ENCODE measurements around the gene NDUFC2.

Gene NDUFC2

DNA sequence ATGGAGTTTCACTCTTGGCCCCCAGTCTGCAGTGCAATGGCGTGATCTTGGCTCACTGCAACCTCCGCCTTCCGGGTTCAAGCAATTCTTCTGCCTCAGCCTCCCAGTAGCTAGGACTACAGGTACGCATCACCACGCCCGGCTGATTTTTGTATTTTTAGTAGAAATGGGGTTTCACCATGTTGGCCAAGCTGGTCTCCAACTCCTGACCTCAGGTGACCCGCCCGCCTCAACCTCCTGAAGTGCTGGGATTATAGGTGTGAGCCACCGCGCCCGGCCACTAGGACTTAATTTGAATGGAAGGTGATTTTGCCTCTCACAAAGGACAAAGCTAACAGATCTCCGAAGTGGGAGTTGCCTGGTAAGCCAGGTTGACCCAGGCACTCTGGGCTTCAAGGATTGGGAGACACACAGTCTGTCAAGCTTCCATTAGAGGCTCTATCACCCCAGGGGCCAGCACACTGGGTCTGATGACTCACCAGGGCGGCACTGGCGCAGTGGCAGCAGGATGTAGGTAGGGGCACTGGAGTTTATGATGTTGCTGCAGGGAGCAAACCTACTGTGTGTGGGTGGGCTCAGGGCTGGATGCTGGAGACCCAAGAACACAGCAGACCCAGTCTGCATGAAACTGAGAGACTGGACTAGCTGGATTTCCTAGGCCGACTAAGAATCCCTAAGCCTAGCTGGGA is 38.8 kb downstream of the NDUFC2 start:
- TF ChIP-seq, protein P1, sequence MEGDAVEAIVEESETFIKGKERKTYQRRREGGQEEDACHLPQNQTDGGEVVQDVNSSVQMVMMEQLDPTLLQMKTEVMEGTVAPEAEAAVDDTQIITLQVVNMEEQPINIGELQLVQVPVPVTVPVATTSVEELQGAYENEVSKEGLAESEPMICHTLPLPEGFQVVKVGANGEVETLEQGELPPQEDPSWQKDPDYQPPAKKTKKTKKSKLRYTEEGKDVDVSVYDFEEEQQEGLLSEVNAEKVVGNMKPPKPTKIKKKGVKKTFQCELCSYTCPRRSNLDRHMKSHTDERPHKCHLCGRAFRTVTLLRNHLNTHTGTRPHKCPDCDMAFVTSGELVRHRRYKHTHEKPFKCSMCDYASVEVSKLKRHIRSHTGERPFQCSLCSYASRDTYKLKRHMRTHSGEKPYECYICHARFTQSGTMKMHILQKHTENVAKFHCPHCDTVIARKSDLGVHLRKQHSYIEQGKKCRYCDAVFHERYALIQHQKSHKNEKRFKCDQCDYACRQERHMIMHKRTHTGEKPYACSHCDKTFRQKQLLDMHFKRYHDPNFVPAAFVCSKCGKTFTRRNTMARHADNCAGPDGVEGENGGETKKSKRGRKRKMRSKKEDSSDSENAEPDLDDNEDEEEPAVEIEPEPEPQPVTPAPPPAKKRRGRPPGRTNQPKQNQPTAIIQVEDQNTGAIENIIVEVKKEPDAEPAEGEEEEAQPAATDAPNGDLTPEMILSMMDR (IDR thresholded peaks at IDR 0.05; ENCODE audit: control extremely low read depth, extremely low read depth, low read depth, missing control alignments): no peak
- no peak for DNase-seq (ENCODE audit: extremely low spot score)
- ChIA-PET POLR2A (no interaction called here), CTCF (interaction anchor here (1.2 to 1.8 kb wide), 3 partner anchors 14 to 38 kb away, joined by 3 to 5 read pairs (median 3); partner anchors contain the start of gene NDUFC2)

DNA sequence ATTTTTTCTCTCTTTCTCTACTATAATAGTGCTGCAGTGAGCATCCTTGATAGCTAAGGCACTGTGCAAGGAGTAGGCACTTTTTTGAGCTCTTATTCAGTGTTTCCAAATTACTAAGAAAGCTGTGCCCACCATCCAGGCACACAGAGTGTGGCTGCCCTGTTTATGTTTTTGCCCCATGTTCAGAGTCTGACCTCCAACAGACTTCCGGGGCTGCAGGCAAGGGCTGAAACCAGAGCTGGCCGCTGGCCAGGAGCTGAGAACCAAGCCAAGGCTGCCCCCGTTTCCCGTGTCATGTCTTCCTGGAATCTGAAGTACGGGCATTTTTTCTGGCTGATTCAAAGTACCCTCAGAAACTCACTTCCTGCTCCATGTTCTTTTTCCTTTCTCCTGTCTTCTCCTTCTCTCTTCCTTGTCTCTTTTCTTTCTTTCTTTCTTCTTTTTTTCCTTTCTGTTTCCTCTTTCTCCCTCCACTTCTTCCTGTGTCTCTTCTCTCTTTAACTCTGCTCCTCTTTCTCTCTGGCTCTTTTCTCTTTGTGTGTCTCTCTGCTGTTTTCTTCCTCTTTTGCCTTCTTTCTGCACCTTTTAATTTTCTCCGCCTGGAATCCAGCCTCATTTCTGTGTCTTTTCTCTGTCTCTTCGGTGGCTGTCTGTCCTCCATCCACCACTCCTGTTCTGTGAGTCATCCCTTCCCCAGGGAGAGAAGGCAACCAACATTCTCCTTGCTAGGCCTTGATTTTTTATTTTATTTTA is 39.6 kb downstream of the NDUFC2 start:
- peak; percentile 54 for DNase-seq (ENCODE audit: extremely low spot score)
- POLR2A ChIA-PET: interaction anchor here (1.0 kb wide), 1 partner anchor 45 kb away, joined by 4 read pairs; the partner anchor contains the start of gene INTS4
- TF ChIP-seq, protein P1 (IDR thresholded peaks at IDR 0.05; ENCODE audit: control extremely low read depth, extremely low read depth, low read depth, missing control alignments): no peak
- CTCF ChIA-PET: interaction anchor here (0.7 to 1.8 kb wide), 5 partner anchors 15 to 264 kb away, joined by 3 to 5 read pairs (median 3); partner anchors contain the start of gene INTS4

DNA sequence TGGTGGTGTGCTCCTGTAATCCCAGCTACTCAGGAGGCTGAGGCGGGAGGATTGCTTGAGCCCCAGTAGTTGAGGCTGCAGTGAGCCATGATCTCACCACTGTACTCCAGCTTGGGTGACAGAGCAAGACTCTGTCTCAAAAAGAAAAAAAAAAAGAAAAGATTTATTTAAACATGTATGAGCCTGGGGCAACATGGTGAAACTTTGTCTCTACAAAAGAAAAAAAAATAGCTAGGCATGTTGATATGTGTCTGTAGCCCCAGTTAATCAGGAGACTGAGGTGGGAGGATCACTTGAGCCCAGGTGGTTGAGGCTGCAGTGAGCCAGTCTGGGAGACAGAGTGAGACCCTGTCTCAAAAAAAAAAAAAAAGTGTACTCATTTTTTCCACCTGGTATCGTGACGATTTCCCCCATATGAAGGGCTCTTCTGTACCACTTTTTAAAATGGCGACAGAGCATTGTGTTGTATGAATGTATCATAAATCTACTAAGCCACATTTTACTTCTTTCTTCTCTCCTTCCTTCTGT is 40.2 kb downstream of the NDUFC2 start:
- DNase-seq (ENCODE audit: extremely low spot score): no peak
- CTCF ChIA-PET: interaction anchor here (1.0 to 1.8 kb wide), 3 partner anchors 16 to 263 kb away, joined by 3 to 5 read pairs (median 3); no protein-coding TSS in a partner anchor
- TF ChIP-seq, protein P1 (IDR thresholded peaks at IDR 0.05; ENCODE audit: control extremely low read depth, extremely low read depth, low read depth, missing control alignments): no peak
- POLR2A ChIA-PET: interaction anchor here (1.0 kb wide), 1 partner anchor 45 kb away, joined by 4 read pairs; the partner anchor contains the start of gene INTS4

DNA sequence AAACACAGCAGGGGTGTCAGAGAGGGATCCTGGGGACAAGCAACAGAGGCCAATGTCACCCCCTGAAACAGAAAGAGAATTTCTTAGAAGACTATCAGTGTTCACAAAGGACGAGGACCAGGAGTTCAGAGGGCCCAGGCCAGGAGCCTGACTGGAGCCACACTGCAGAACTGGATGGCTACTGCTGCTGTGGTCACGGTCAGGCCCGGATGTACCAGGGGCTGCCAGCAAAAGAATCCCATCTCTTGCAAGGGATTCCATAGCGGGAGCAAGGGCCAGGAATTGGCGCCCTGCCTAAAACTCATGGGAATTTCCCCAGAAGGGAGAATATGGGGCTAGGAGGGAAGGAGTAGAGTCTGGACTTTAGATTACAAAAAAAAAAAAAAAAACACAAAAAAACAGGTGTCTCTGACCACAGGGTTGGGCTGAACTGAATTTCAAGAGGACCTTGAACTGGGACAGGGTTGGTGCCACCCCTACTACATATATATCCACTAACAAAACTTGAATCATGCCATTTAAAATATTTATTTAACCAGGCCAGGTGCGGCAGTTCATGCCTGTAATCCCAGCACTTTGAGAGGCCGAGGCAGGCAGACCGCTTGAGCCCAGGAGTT is 40.9 kb downstream of the NDUFC2 start:
- ChIA-PET CTCF (interaction anchor here (1.3 kb wide), 1 partner anchor 263 kb away, joined by 3 read pairs; no protein-coding TSS in a partner anchor), POLR2A (no interaction called here)
- DNase-seq (ENCODE audit: extremely low spot score): no peak
- TF ChIP-seq, protein P1 (IDR thresholded peaks at IDR 0.05; ENCODE audit: control extremely low read depth, extremely low read depth, low read depth, missing control alignments): no peak

DNA sequence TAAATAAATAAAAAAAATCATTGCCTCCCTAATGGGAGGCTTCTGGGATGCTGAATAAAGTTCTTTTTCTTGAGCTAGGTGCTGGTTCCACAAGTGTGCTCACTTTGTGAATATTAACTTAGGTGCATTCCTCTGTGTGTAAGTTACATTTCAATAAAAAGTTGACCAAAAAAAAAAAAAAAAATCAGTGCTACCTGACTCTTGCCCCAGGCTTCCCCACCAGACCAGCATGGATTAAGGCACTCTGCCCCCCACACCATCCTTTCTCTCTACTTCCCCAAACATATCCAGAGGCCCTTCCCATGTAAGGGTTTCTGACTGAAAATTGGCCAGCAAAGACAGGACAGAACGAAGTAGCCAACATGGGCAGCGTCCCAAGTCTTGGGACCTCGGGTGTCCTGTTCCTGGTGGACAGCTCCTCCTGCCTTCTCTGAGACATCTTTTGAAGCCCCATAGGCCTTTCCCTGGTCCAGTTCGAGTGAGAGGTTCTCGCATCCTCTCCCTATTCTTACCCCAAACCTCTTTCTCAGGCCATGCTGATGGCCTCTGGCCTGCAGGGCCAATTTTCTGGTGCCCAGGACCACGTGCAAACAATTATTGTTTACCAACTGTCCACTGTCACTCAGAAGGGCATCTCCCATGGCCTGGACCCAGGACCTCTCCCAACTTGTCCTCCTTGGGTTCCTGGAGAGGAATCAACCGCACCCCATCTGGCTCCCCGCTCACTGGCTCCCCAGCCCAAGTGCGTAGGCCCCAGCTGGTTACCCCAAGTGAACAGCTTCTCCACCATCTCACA is 41.6 kb downstream of the NDUFC2 start:
- CTCF ChIA-PET: interaction anchor here (8.2 kb wide), 1 partner anchor 8 kb away, joined by 89 read pairs; no protein-coding TSS in a partner anchor
- TF ChIP-seq, protein P1 (IDR thresholded peaks at IDR 0.05; ENCODE audit: control extremely low read depth, extremely low read depth, low read depth, missing control alignments): no peak
- POLR2A ChIA-PET: no interaction called here
- DNase-seq (ENCODE audit: extremely low spot score): no peak
